GM12892 (cell line): ENCODE measurements around the gene ACYP2.
"Not testable (repeated sequence)": the region's sequence is repeated elsewhere in the genome, so short reads cannot be mapped to it uniquely, and the experiment has no call there.

Experiments
- DNase-seq: peaks from one replicate; pipeline ENCODE4 v3.0.0; 2011; ENCODE audit not compliant: insufficient read length
- FAIRE-seq: peaks from 2 replicates; lab custom pipeline; 2011; peaks lifted over from hg19 to GRCh38; lab: Jason Lieb, UNC
- POLR2A ChIP-seq: IDR thresholded peaks from 2 replicates; pipeline ENCODE4 v1.6.1; 2011; ENCODE audit warnings: low read depth, low read length, control low read depth
- POLR2AphosphoS5 ChIP-seq: IDR thresholded peaks from 2 replicates; pipeline ENCODE4 v1.6.1; 2011; ENCODE audit warnings: low read depth, low read length, control low read depth
- TAF1 ChIP-seq: IDR thresholded peaks from 2 replicates; pipeline ENCODE4 v1.6.1; 2011; ENCODE audit warnings: low read depth, mild to moderate bottlenecking, control low read depth, low read length, borderline replicate concordance

Gene ACYP2

GRCh38 chr2:54083445-54083844 is 32.0 kb upstream of the ACYP2 start:
- no peak for FAIRE-seq
- no peak for TF ChIP-seq POLR2A
- TF ChIP-seq POLR2AphosphoS5, result no peak
- no peak for TF ChIP-seq TAF1
- no peak for DNase-seq

- no peak for DNase-seq
- TF ChIP-seq POLR2AphosphoS5 (no peak), TAF1 (no peak), POLR2A (no peak)
Observed at GRCh38 chr2:54084600-54084999, 30.8 kb upstream of the ACYP2 start.

GRCh38 chr2:54085069-54085468 is 30.3 kb upstream of the ACYP2 start:
- no peak for TF ChIP-seq POLR2A
- no peak for TF ChIP-seq TAF1
- TF ChIP-seq POLR2AphosphoS5, result no peak
- FAIRE-seq (no peak), DNase-seq (no peak)

More at GRCh38 chr2:54084600-54084999, 30.8 kb upstream of the ACYP2 start:
- FAIRE-seq, result no peak

- DNase-seq (no peak), FAIRE-seq (no peak)
- TF ChIP-seq TAF1 (no peak), POLR2A (no peak), POLR2AphosphoS5 (no peak)
Observed at GRCh38 chr2:54086157-54086556, 29.3 kb upstream of the ACYP2 start.

- DNase-seq (no peak), FAIRE-seq (no peak)
- no peak for TF ChIP-seq TAF1
- no peak for TF ChIP-seq POLR2A
- TF ChIP-seq POLR2AphosphoS5, result no peak
Observed at GRCh38 chr2:54088191-54088634, 27.2 kb upstream of the ACYP2 start.

- no peak for FAIRE-seq
- no peak for TF ChIP-seq POLR2AphosphoS5
- no peak for TF ChIP-seq POLR2A
- no peak for TF ChIP-seq TAF1
- no peak for DNase-seq
Observed at GRCh38 chr2:54088719-54089118, 26.7 kb upstream of the ACYP2 start.

GRCh38 chr2:54090521-54091117 is 24.8 kb upstream of the ACYP2 start:
- no peak for DNase-seq
- no peak for TF ChIP-seq POLR2A
- no peak for TF ChIP-seq POLR2AphosphoS5
- no peak for TF ChIP-seq TAF1
- FAIRE-seq, result no peak

GRCh38 chr2:54092940-54093339 is 22.5 kb upstream of the ACYP2 start:
- FAIRE-seq, result peak; percentile 56
- TF ChIP-seq POLR2AphosphoS5 (no peak), TAF1 (no peak), POLR2A (no peak)
- DNase-seq, result no peak

GRCh38 chr2:54095406-54095805 is 20.0 kb upstream of the ACYP2 start:
- FAIRE-seq, DNase-seq: not testable (repeated sequence)

- not testable (repeated sequence) for FAIRE-seq, DNase-seq
Observed at GRCh38 chr2:54096141-54096540, 19.3 kb upstream of the ACYP2 start.

- no peak for FAIRE-seq
- TF ChIP-seq POLR2A (no peak), TAF1 (no peak), POLR2AphosphoS5 (no peak)
- no peak for DNase-seq
Observed at GRCh38 chr2:54097124-54097523, 18.3 kb upstream of the ACYP2 start.

- FAIRE-seq, result no peak
Observed at GRCh38 chr2:54099370-54099769, 16.0 kb upstream of the ACYP2 start.

More at GRCh38 chr2:54099370-54099769, 16.0 kb upstream of the ACYP2 start:
- DNase-seq, result no peak
- TF ChIP-seq POLR2A (no peak), POLR2AphosphoS5 (no peak), TAF1 (no peak)
